GM12878 (cell line): ENCODE data around the gene MPP1. TPM values are rescaled to one million over a fixed set of nuclear protein-coding genes. Genes with fewer than 3 reads are reported as not detected.

ENCODE experiments used
- ATAC-seq: fragments of 200-7000 bp; cut with Tn5 transposase; 3 replicates; pipeline ENCODE4 v1.9.1; 2020; ENCODE audit warnings: mild to moderate bottlenecking, moderate library complexity
- BruUV-seq: library from RNA; stranded (reverse); fragments of 400-500 nt; replicated peaks from 2 replicates; lab custom pipeline; 2021; lab: Mats Ljungman, UMichigan
- CTCF ChIA-PET: fragments of 300-600 bp; sonication (Branson Sonifier 250); formaldehyde crosslinking; extraction: SDS; loops from one replicate; lab custom pipeline; 2021; ENCODE audit warnings: inconsistent platforms; lab: Yijun Ruan, JAX
- POLR2A ChIA-PET: fragments of 350-600 bp; formaldehyde crosslinking; extraction: SDS; loops from one replicate; lab custom pipeline; 2021; ENCODE audit warnings: inconsistent platforms; lab: Charles Lee
- RAD21 ChIA-PET: fragments of 300-600 bp; sonication (Branson Sonifier 250); formaldehyde crosslinking; loops from one replicate; lab custom pipeline; 2023; ENCODE audit warnings: antibody characterized with exemption; ENCODE audit not compliant: unreplicated experiment; lab: Charles Lee
- SMC1A ChIA-PET: fragments of 300-600 bp; sonication (Branson Sonifier 250); formaldehyde crosslinking; loops from one replicate; lab custom pipeline; 2023; ENCODE audit not compliant: unreplicated experiment, uncharacterized antibody; lab: Charles Lee
- DNase-seq: peaks from one replicate; pipeline ENCODE4 v3.0.0-alpha.2; 2011; ENCODE audit warnings: low read depth, low spot score
- FAIRE-seq: peaks from 3 replicates; lab custom pipeline; 2011; peaks lifted over from hg19 to GRCh38; lab: Jason Lieb, UNC
- H2AFZ ChIP-seq: 2 replicates; pipeline ENCODE4 v1.6.0; 2011; ENCODE audit warnings: low read depth, low read length, control low read depth; ENCODE audit not compliant: control insufficient read depth
- H3K27ac ChIP-seq: 2 replicates; pipeline ENCODE4 v1.5.1; 2011; ENCODE audit warnings: control low read depth; ENCODE audit not compliant: control insufficient read depth, insufficient read depth
- H3K27me3 ChIP-seq, 2 experiments: replicated peaks in 1 of 2; 2 replicates each; pipeline versions ENCODE4 v1.6.0 to v1.6.1; 2011; ENCODE audit warnings: low read length in 1 of 2; ENCODE audit not compliant: control insufficient read depth in 2 of 2, insufficient read depth in 2 of 2
- H3K36me3 ChIP-seq, 2 experiments: 2 replicates each; pipeline ENCODE4 v1.5.1; 2011; ENCODE audit warnings: low read length in 1 of 2; ENCODE audit not compliant: control insufficient read depth in 2 of 2, insufficient read depth in 2 of 2
- H3K4me1 ChIP-seq: 2 replicates; pipeline ENCODE4 v1.6.1; 2011; ENCODE audit warnings: mild to moderate bottlenecking, low read length, moderate library complexity, mixed read lengths; ENCODE audit not compliant: control insufficient read depth, insufficient read depth
- H3K4me2 ChIP-seq: 2 replicates; pipeline ENCODE4 v1.6.0; 2011; ENCODE audit warnings: control low read depth; ENCODE audit not compliant: control insufficient read depth, insufficient read depth
- H3K4me3 ChIP-seq: fragments of 200-600 bp; sonication (generic); 2 replicates; pipeline ENCODE4 v1.5.1; 2016
- H3K79me2 ChIP-seq: 2 replicates; pipeline ENCODE4 v1.6.0; 2011; ENCODE audit warnings: low read length; ENCODE audit not compliant: control insufficient read depth, insufficient read depth
- H3K9ac ChIP-seq: 2 replicates; pipeline ENCODE4 v1.8.0; 2011; ENCODE audit warnings: low read length, control low read depth, mixed read lengths; ENCODE audit not compliant: control insufficient read depth, insufficient read depth
- H3K9me3 ChIP-seq: replicated peaks from 3 replicates; pipeline ENCODE4 v1.5.1; 2011; ENCODE audit warnings: mild to moderate bottlenecking, low read length; ENCODE audit not compliant: control insufficient read depth, insufficient read depth
- H4K20me1 ChIP-seq: 2 replicates; pipeline ENCODE4 v1.6.0; 2011; ENCODE audit not compliant: control insufficient read depth, insufficient read depth
- BCL3 ChIP-seq: IDR thresholded peaks from 2 replicates; pipeline ENCODE4 v1.6.1; 2011; ENCODE audit warnings: borderline replicate concordance, low read depth, mild to moderate bottlenecking, moderate library complexity, low read length; ENCODE audit not compliant: insufficient read depth, poor library complexity, severe bottlenecking
- E2F4 ChIP-seq: IDR thresholded peaks from 2 replicates; pipeline ENCODE4 v1.6.1; 2012; ENCODE audit warnings: low read depth, low read length, improper control_type of control experiment
- IKZF1 ChIP-seq: fragments of 450-650 bp; conservative IDR thresholded peaks from 2 replicates; pipeline ENCODE4 v1.6.1; 2017; ENCODE audit warnings: antibody characterized with exemption, mild to moderate bottlenecking
- MEF2B ChIP-seq: fragments of 450-650 bp; IDR thresholded peaks from 2 replicates; pipeline ENCODE4 v1.6.1; 2018; ENCODE audit warnings: mild to moderate bottlenecking, moderate library complexity; ENCODE audit not compliant: partially characterized antibody, poor library complexity, severe bottlenecking
- RUNX3 ChIP-seq: IDR thresholded peaks from 2 replicates; pipeline ENCODE4 v1.6.1; 2012; ENCODE audit warnings: low read length, inconsistent platforms
- WGBS: methylation state at CpG from one replicate; pipeline ENCODE4 v1.1.6; 2016; ENCODE audit warnings: low lambda C conversion rate; ENCODE audit not compliant: insufficient replicate concordance, insufficient coverage; ENCODE audit errors: missing lambda C conversion rate; 5-methylcytosine and 5-hydroxymethylcytosine counted together
- in situ Hi-C: fragments of 300-500 bp; cut with MboI; formaldehyde crosslinking; loops from 9 replicates; pipeline ENCODE4 v1.14.3; 2018; ENCODE audit warnings: mixed read lengths
- intact Hi-C: fragments of 100-400 bp; cut with micrococcal nuclease; formaldehyde crosslinking; loops from one replicate; pipeline ENCODE4 v1.14.2; 2022; ENCODE audit not compliant: unreplicated experiment
- polyA plus RNA-seq, 11 experiments: library from polyadenylated mRNA; depleted of rRNA in 4 of 11; unstranded in 6 of 11; stranded (reverse) in 5 of 11; fragments of >200 nt; fragmentation: Nextera tagmentation in 4 of 11; fragmentation: Illumina TruSeq in 1 of 11; extraction: Ambion mirVana in 4 of 11; extraction: Trizol in 1 of 11; gene quantifications; 1 replicate in 1 of 11; 2 replicates in 10 of 11; pipeline versions ENCODE4 v1.2.1 to v1.2.3, GENCODE V29; 2011 to 2016; ENCODE audit warnings: inconsistent platforms in 2 of 11, missing spikeins in 2 of 11, low read depth in 1 of 11
- total RNA-seq, 4 experiments: library from RNA; depleted of rRNA in 3 of 4; stranded (reverse); fragments of >200 nt in 3 of 4; fragmentation: Illumina TruSeq in 1 of 4; extraction: Trizol in 1 of 4; gene quantifications; 2 replicates each; pipeline versions ENCODE4 v1.2.1 to v1.2.3, GENCODE V29; 2013 to 2021

The MPP1 gene
- total and polyA plus RNA-seq, 10 of the 15 experiments (the other 5 are each of a cell fraction or from before 2014, with no cell fraction given): 1.9 to 20.1 (median 14.8) TPM

GRCh38 chrX:154758696-154759095, 46.6 kb downstream of the MPP1 start:
- Histone ChIP-seq H3K4me1 (no peaks in the 10 kb centered on the region), H3K9ac (no peak overlapping the region), H3K27ac (no peak overlapping the region), H4K20me1 (no peaks in the 10 kb centered on the region), H3K9me3 (no peaks in the 10 kb centered on the region), H3K4me2 (no peak overlapping the region), H3K27me3 (no peaks in the 10 kb centered on the region), H3K79me2 (peaks cover 11% of the 10 kb centered on the region), H2AFZ (no peak overlapping the region), H3K36me3 (no peaks in the 10 kb centered on the region), H3K4me3 (no peak overlapping the region)
- POLR2A ChIA-PET: no interaction called here
- TF ChIP-seq RUNX3: no peak
- no peak for TF ChIP-seq MEF2B
- no peak for TF ChIP-seq IKZF1
- no peak for TF ChIP-seq BCL3
- TF ChIP-seq E2F4: no peak
- WGBS: 35% methylated on average over 4 of the region's 4 CpGs
- FAIRE-seq (no peak), ATAC-seq (no peak), DNase-seq (no peak)
- SMC1A ChIA-PET: no interaction called here
- intact Hi-C loops (no loop called here), in situ Hi-C loops (no loop called here)
- CTCF ChIA-PET: interaction anchor here (3.6 kb wide), 1 partner anchor 10 kb away, joined by 15 read pairs; no protein-coding TSS in a partner anchor
- RAD21 ChIA-PET: no interaction called here
- BruUV-seq: no TSS peak
